GM18870 (cell line): Measurements from ENCODE around the gene LRRN2.
"Not testable (repeated sequence)": the region's sequence is repeated elsewhere in the genome, so short reads cannot be mapped to it uniquely, and the experiment has no call there.

Source experiments
- ATAC-seq: cut with Tn5 transposase; IDR thresholded peaks from one replicate; pipeline ENCODE4 v1.9.1; 2021; ENCODE audit warnings: moderate library complexity; ENCODE audit not compliant: unreplicated experiment

Gene LRRN2

DNA sequence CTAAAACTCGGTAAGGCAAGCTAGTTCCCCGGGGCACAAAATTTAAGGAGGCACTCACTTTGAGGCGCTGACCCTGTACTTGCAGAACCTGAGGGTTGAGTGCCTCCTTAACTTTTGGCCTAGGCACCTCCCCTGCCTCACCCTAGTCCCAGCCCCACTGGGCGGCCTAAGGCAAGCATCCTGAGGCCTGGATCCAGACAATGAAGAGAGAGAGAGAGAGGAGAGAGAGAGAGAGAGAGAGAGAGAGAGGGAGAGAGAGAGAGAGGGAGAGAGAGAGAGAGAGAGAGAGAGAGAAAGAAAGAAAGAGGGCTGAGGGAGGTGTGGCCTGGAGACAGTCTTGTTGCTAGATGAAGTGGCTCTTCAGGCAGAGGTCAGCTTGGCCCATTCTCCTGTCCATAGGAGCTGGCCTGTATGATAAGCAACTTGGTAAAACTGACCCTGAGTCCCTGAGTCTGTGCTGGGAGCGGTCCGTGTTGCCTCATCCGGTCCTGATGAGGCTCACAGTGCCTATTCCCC lies 7.4 kb upstream of the LRRN2 start:
- ATAC-seq, result no peak

- no peak for ATAC-seq
These were observed 6.8 kb upstream of the LRRN2 start for GRCh38 chr1:204692325-204692840.

GRCh38 chr1:204691328-204691730 lies 5.8 kb upstream of the LRRN2 start:
- not testable (repeated sequence) for ATAC-seq

DNA sequence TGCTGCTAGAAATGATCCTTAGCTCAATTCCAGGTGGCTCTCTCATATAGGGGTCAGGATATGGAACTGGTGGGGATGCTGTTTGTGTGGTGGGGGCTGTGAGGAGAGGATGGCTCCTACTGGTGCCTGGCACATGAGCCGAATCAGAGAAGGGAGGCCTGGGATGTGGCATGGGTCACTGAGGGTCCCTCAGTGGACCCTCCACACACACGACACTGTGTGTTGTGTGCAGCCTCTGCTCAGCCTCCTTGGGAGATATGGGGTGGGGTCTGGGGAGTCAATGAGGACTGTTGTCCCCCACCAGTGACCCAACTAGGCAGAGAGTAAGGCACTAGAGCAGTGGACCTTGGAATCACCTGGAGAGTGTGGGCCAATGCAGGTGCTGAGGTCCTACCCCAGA lies 3.2 kb upstream of the LRRN2 start:
- ATAC-seq, result no peak

DNA sequence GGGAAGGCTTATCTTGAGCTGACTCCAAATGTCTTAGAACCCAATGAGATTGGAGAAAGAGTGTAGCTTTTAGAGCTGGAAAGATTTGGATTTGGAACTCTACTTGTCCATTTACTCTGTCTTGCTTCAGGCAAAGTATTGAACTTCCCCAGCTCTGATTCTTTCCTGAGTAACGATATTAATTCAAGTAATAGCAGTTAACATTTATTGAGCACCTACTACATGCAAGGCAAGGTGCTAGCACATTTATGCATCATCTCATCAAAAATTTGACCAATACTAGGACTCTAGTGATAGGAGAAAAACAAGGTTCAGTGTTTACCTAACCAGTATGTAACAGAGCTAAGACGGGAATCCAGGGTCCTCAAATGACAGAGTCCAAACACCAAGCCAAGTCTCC lies 2.5 kb upstream of the LRRN2 start:
- no peak for ATAC-seq

DNA sequence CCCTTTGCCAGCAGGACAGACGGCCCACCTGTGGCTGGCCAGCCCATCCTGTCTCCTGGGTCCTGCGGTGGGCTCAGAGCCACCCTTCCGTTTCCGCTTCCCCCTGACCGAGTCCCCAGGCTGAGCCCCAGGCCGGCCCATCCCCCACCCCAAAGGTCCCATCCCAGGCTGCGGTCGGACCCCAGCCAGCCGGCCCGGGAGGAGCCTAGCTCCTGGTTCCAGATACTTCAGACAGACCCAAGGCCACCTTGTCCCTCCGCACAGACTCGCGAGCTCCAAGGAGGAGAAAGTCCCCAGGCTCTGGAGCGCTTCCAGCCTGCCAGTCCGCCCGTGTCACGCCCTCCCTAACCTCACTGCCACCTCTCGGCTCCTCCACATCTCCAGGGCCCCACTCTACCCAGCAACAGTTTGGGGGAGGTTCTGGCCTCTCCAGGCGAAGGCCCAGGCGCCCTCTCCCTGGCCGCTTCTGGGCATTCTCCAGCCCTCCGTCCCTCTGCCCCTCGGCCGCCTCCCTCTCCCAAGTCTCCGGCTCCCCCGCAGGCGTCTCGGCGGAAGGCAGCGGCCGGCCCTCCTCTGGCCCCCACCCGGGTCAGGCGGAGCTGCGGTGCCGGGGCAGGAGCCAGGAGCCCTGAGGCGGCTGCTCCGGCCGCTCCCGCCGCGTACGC lies 835 bp downstream of the LRRN2 start:
- no peak for ATAC-seq

- ATAC-seq, result no peak
These were observed 1.4 kb downstream of the LRRN2 start for GRCh38 chr1:204684206-204684570.

- ATAC-seq, result no peak
These were observed 2.0 kb downstream of the LRRN2 start for GRCh38 chr1:204683284-204684205.

- ATAC-seq, result no peak
These were observed 5.1 kb downstream of the LRRN2 start for GRCh38 chr1:204680461-204680860.

DNA sequence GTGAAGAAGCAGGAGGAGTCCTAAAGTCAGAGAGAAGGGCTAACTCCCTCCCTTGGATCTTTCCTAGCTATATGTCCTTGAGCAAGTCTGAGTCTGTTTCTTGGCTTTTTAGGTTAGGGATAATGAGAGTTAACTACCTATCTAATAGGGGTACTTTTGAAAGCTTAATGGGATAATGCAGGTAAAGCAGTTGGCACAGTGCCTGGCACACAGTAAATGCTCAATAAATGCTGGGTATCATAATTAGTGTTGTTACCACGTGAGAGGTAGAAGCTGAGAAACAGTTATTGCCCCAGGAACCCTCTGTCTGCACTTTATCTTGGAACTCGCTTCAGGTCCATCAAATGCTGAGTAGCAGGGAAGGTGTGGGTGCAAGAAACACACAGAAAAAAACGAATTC lies 5.5 kb downstream of the LRRN2 start:
- ATAC-seq, result no peak

DNA sequence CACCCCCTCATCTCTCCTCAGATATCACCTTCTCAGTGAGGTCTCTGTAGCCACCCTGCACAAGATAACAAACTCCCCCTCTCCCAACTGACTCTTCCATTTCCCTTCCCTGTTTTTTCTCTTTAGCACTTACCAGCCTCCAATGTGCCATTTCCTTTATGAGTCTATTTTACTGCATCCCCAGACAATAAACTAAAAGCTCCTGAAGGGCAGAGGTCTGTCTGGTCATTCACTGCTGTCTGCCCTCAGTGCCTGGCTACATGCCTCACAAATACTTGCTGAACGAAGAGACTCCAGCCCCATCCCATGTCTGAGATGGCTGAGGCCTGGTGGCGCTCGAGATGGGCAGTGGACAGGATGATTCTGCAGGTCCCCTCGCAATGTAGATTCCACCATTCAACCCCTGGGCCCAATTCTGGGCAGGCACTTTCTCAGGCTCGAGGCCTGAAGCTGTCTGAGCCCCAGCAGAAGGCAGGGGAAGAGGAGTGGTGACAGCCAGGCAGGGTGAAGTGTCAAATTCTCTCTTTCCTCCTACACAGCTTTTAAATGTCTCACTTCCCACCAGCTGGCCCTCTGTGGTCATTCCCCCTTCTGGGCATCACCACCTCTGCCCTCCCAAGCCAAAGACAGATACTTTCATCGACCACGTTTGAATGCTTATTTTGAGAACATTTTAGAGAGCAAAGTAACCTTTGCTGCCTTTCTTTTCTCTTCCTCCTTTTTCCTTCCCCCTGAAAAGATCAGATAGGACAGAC lies 6.6 kb downstream of the LRRN2 start:
- ATAC-seq, result no peak

- no peak for ATAC-seq
These were observed 7.7 kb downstream of the LRRN2 start for GRCh38 chr1:204677864-204678263.

DNA sequence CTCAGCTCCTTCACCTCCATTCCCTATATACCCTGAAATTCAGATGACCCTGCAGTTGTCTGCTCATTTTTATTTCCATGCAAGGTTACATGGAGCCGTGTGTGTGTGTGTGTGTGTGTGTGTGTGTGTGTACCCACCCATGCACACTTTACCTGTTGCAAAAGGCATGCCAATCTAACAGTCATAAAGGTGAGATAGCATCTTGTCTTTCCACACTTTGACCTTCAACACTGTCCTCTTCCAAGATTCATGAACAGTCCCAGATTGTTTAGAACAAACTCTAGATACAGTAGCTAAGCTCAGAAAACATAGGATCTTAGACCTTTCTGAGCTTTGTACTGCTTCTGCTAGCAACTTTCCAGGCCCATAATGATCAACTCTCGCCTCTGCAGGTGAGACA lies 9.5 kb downstream of the LRRN2 start:
- no peak for ATAC-seq

GRCh38 chr1:204673909-204674649 lies 11.5 kb downstream of the LRRN2 start:
- no peak for ATAC-seq

DNA sequence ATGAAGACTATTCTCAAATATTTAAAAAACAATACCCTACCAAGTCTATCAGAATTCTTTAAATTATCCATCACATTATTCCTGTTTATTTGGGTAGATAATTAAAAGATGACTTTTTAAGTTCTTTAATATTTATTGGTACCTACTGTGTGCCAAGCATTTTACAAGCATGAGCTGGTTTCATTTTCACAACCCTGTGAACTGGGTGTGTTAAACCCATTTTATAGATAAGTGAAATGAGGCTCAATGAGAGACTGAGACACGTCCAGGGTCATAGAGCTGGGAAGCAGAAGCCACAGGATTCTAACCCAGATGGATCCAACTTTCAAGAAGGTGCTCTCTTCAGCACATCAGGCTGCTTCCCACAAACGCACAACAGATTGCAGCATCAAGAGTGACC lies 12.3 kb downstream of the LRRN2 start:
- no peak for ATAC-seq

GRCh38 chr1:204672482-204673121 lies 12.9 kb downstream of the LRRN2 start:
- no peak for ATAC-seq

- no peak for ATAC-seq
These were observed 13.5 kb downstream of the LRRN2 start for GRCh38 chr1:204672069-204672468.

DNA sequence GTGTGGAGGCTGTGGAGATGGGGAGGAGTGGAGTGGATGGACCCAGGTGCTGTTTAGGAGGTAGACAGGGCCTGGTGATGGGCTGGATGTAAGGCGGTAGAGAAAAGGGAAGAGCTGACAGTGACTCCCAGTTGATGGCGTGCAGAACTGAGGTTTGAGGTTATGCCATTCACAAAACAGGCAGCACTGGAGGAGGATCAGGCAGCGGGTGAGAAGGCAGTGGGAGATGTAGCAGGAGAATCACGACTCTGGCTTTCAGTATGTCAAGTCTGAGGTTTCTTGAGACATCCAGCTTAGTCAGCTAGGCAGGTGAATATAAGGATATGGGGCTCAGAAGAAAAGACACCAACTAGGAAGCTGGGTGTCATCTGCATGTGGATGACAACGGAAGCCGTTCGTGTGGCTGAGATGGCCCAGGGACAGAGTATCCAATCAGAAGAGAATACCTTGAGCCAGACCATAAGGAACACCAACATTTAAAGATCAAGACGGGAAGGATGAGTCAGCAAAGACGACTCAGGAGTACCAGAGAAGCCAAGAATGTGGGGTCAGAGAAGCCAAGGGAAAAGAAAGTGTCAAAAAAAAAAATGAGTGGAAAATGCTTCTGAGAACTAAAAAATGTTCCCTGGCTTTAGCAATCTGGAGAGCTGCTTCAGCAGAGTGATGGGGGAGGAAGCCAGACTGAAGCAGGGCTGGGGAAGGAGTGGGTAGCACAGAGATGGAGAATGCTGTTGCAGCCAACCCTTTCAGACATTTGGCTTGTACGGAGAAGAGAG lies 15.2 kb downstream of the LRRN2 start:
- ATAC-seq, result no peak

DNA sequence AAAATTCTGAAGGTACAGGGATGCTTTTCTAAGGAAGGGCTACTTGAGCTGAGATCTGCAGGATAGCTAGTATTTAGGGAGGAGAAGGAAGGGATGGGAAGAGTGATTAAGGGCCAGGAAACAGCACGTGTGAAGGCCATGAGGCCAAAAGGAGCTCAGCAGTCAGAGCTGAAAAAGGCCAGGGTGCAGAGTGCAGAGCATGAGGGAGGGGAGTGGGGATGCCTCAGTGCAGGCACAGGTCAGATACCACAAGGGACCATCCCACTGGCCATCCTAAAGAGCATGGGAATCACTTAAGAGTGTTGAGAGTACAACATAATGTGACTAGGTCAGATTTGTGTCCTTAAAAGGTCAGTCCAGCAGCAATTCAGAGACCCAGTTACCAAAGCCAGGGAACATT lies 16.0 kb downstream of the LRRN2 start:
- ATAC-seq, result no peak

DNA sequence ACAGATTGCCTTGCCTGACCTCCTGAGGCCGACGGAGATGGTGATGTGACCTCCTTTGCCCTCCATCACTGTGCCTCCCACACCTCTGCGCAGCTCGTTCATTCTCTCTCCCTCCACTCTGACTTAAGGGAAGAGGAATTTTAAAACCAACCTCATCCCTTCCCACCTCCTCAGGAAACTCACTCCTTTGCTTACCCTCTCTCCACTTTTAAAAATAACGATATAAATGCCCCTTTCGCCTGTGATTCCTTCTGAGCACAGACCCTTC lies 21.2 kb downstream of the LRRN2 start:
- no peak for ATAC-seq
